ENCODE measurements around the gene PTPRG.

Gene PTPRG

GRCh38 chr3:61828880-61829721, 267.7 kb downstream of the PTPRG start:
- peaks cover 0 to 8% (median 0%) of the 10 kb centered on the region in 11 experiments; a peak in 3 of 22 replicates for H4K20me1 ChIP-seq
- H3K4me2 ChIP-seq, result peak overlapping the region in 8 of 11 experiments; percentile 20 to 66 (median 52); a peak in 16 of 22 replicates
- 0 out of 22 replicates have a peak, but pooled peaks cover 0 to 11% (median 0%) of the 10 kb centered on the region in 11 experiments for H3K36me3 ChIP-seq
- H3K27ac ChIP-seq, result no peak overlapping the region
- no peak for TF ChIP-seq Cebpa-rat (IDR thresholded peaks at IDR 0.05)
- no peak overlapping the region for H3K4me3 ChIP-seq
- no peaks in the 10 kb centered on the region for H3K27me3 ChIP-seq
- H3K9ac ChIP-seq, result no peak overlapping the region
- no peaks in the 10 kb centered on the region for H3K9me3 ChIP-seq (replicated peaks in 1 of 11)
- peaks cover 0 to 24% (median 16%) of the 10 kb centered on the region in 10 experiments; a peak in 16 of 20 replicates for H3K4me1 ChIP-seq

GRCh38 chr3:61829722-61830350, 268.5 kb downstream of the PTPRG start:
- TF ChIP-seq Cebpa-rat (IDR thresholded peaks at IDR 0.05), result no peak
- H3K4me1 ChIP-seq, result peaks cover 0 to 17% (median 9%) of the 10 kb centered on the region in 10 experiments; a peak in 16 of 20 replicates
- H3K27ac ChIP-seq, result no peak overlapping the region
- H3K4me3 ChIP-seq, result no peak overlapping the region
- no peaks in the 10 kb centered on the region for H3K9me3 ChIP-seq (replicated peaks in 1 of 11)
- H3K9ac ChIP-seq, result no peak overlapping the region
- no peaks in the 10 kb centered on the region for H3K27me3 ChIP-seq
- peaks cover 0 to 8% (median 0%) of the 10 kb centered on the region in 11 experiments; a peak in 2 of 22 replicates for H4K20me1 ChIP-seq
- H3K4me2 ChIP-seq, result no peak overlapping the region
- 0 out of 22 replicates have a peak, but pooled peaks cover 0 to 11% (median 0%) of the 10 kb centered on the region in 11 experiments for H3K36me3 ChIP-seq

- Histone ChIP-seq H3K27me3 (no peaks in the 10 kb centered on the region), H3K9ac (no peak overlapping the region), H4K20me1 (peaks cover 0 to 13% (median 0%) of the 10 kb centered on the region in 11 experiments; a peak in 3 of 22 replicates), H3K27ac (no peak overlapping the region), H3K9me3 (replicated peaks in 1 of 11) (no peaks in the 10 kb centered on the region), H3K36me3 (peaks cover 0 to 19% (median 0%) of the 10 kb centered on the region in 11 experiments; a peak in 1 of 22 replicates), H3K4me1 (peaks cover 0 to 15% (median 9%) of the 10 kb centered on the region in 10 experiments; a peak in 15 of 20 replicates), H3K4me2 (no peak overlapping the region), H3K4me3 (no peak overlapping the region)
- TF ChIP-seq Cebpa-rat (IDR thresholded peaks at IDR 0.05), result no peak
Measured at GRCh38 chr3:61831973-61832372, 270.6 kb downstream of the PTPRG start.

GRCh38 chr3:61832375-61833229, 271.2 kb downstream of the PTPRG start:
- Histone ChIP-seq H3K9me3 (replicated peaks in 1 of 11) (no peaks in the 10 kb centered on the region), H3K9ac (no peak overlapping the region), H3K4me1 (peaks cover 0 to 15% (median 9%) of the 10 kb centered on the region in 10 experiments; a peak in 15 of 20 replicates), H3K4me3 (no peak overlapping the region), H3K36me3 (peaks cover 0 to 25% (median 0%) of the 10 kb centered on the region in 11 experiments; a peak in 1 of 22 replicates), H4K20me1 (peaks cover 0 to 19% (median 0%) of the 10 kb centered on the region in 11 experiments; a peak in 3 of 22 replicates), H3K27me3 (no peaks in the 10 kb centered on the region), H3K4me2 (no peak overlapping the region), H3K27ac (no peak overlapping the region)
- TF ChIP-seq Cebpa-rat (IDR thresholded peaks at IDR 0.05), result no peak

GRCh38 chr3:61839256-61839655, 277.9 kb downstream of the PTPRG start:
- no peaks in the 10 kb centered on the region for H3K9me3 ChIP-seq (replicated peaks in 1 of 11)
- no peak overlapping the region for H3K4me3 ChIP-seq
- no peak overlapping the region for H3K9ac ChIP-seq
- TF ChIP-seq Cebpa-rat (IDR thresholded peaks at IDR 0.05), result no peak
- peaks cover 0 to 14% (median 0%) of the 10 kb centered on the region in 11 experiments; a peak in 1 of 22 replicates for H3K36me3 ChIP-seq
- peaks cover 0 to 19% (median 0%) of the 10 kb centered on the region in 11 experiments; a peak in 2 of 22 replicates for H4K20me1 ChIP-seq
- peaks cover 0 to 10% (median 0%) of the 10 kb centered on the region in 10 experiments; a peak in 2 of 20 replicates for H3K4me1 ChIP-seq
- H3K4me2 ChIP-seq, result no peak overlapping the region
- no peak overlapping the region for H3K27ac ChIP-seq
- no peaks in the 10 kb centered on the region for H3K27me3 ChIP-seq

GRCh38 chr3:61841111-61841845, 279.9 kb downstream of the PTPRG start:
- Histone ChIP-seq H3K4me1 (peaks cover 0 to 10% (median 0%) of the 10 kb centered on the region in 10 experiments; a peak in 2 of 20 replicates), H3K9me3 (replicated peaks in 1 of 11) (no peaks in the 10 kb centered on the region), H3K27ac (no peak overlapping the region), H3K4me2 (no peak overlapping the region), H3K4me3 (no peak overlapping the region), H3K36me3 (peaks cover 0 to 13% (median 0%) of the 10 kb centered on the region in 11 experiments; a peak in 1 of 22 replicates), H3K9ac (no peak overlapping the region), H3K27me3 (no peaks in the 10 kb centered on the region), H4K20me1 (peaks cover 0 to 18% (median 0%) of the 10 kb centered on the region in 11 experiments; a peak in 3 of 22 replicates)
- no peak for TF ChIP-seq Cebpa-rat (IDR thresholded peaks at IDR 0.05)

GRCh38 chr3:61841988-61842387, 280.6 kb downstream of the PTPRG start:
- Histone ChIP-seq H3K27ac (no peak overlapping the region), H3K9me3 (replicated peaks in 1 of 11) (no peaks in the 10 kb centered on the region), H3K36me3 (0 out of 22 replicates have a peak, but pooled peaks cover 0 to 6% (median 0%) of the 10 kb centered on the region in 11 experiments), H3K4me2 (no peak overlapping the region), H3K4me3 (no peak overlapping the region), H3K4me1 (peaks cover 0 to 10% (median 0%) of the 10 kb centered on the region in 10 experiments; a peak in 4 of 20 replicates), H3K27me3 (no peaks in the 10 kb centered on the region), H3K9ac (no peak overlapping the region), H4K20me1 (peaks cover 0 to 18% (median 0%) of the 10 kb centered on the region in 11 experiments; a peak in 3 of 22 replicates)
- no peak for TF ChIP-seq Cebpa-rat (IDR thresholded peaks at IDR 0.05)

- H4K20me1 ChIP-seq, result peaks cover 0 to 19% (median 6%) of the 10 kb centered on the region in 11 experiments; a peak in 8 of 22 replicates
- H3K27me3 ChIP-seq, result no peaks in the 10 kb centered on the region
- peaks cover 14 to 32% (median 16%) of the 10 kb centered on the region in 10 experiments for H3K4me1 ChIP-seq
- no peak overlapping the region for H3K4me2 ChIP-seq
- H3K27ac ChIP-seq, result no peak overlapping the region
- H3K4me3 ChIP-seq, result no peak overlapping the region
- no peak for TF ChIP-seq Cebpa-rat (IDR thresholded peaks at IDR 0.05)
- no peaks in the 10 kb centered on the region for H3K36me3 ChIP-seq
- no peaks in the 10 kb centered on the region for H3K9me3 ChIP-seq (replicated peaks in 1 of 11)
- H3K9ac ChIP-seq, result no peak overlapping the region
Measured at GRCh38 chr3:61844346-61844745, 283.0 kb downstream of the PTPRG start.

Data from BLaER1 treated with 17β-estradiol and CSF1 and Interleukin-3, amounts not matched to agents 10 nM and 100 nM (cell line).